Measurements from ENCODE around the gene ZNF835. TPM values are rescaled to one million over a fixed set of nuclear protein-coding genes. Genes with fewer than 3 reads are reported as not detected.

Gene ZNF835
- not detected in 2 replicates for total RNA-seq

DNA sequence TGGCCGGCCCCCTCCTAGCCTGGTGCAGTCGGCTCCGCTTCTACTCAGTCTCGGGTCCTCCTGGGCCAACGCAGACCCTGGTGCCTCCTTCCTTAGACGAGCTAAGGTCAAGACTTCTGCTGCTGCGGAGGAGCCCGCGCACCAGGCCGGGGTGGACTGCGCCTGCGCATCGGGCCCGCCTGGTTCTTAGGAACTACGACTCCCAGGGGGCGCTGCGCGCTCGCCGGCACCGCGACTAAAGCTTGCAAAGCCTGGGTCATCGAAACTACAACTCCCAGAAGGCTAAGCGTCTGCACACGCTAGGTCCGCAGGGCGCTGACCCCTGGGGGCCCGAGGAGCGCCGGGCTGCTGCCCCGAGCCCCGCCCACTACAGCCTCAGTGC, at the start of gene ZNF835:
TSS of gene ZNF835 (minus strand) at position 145 of the 382 bp plus-strand sequence. CDS start 6,559 bp downstream, outside the sequence.
- Mint-ChIP-seq H3K36me3 (ENCODE audit: low read depth) (no peaks in the 10 kb centered on the region), H3K27ac (no peak within 1 kb of the TSS), H3K4me1 (ENCODE audit: low read depth) (no peaks in the 10 kb centered on the region), H3K4me3 (peak within 1 kb of the TSS; percentile 59), H3K27me3 (ENCODE audit: insufficient read depth) (no peaks in the 10 kb centered on the region), H3K9me3 (peaks cover 53% of the 10 kb centered on the region)
- peak; percentile 25 for DNase-seq (ENCODE audit: low spot score)
- intact Hi-C loops (cut with micrococcal nuclease): no loop called here

DNA sequence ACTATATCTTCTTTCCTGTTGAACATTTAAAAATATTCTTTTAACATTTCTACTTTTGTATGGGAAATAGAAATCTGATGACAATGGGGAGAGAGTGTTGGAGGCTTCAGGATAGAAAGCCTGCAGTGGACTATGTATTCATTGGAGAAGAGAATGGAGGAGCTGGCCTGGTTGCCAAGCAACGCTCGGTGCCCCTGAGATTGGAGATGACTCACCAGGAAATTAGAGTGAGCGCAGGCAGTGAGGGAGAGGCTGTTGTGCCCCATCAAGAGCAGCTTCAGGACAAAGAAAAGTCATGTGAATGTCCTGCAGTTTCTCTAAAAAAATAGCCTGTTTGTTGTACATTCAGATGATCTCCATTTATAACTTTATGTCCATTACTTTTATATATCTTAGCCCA, 48.7 kb upstream of the ZNF835 start:
- H3K4me3 Mint-ChIP-seq: no peak overlapping the region
- H3K9me3 Mint-ChIP-seq: peaks cover 60% of the 10 kb centered on the region
- H3K36me3 Mint-ChIP-seq (ENCODE audit: low read depth): no peaks in the 10 kb centered on the region
- intact Hi-C loops (cut with micrococcal nuclease): no loop called here
- H3K4me1 Mint-ChIP-seq (ENCODE audit: low read depth): no peaks in the 10 kb centered on the region
- no peaks in the 10 kb centered on the region for H3K27me3 Mint-ChIP-seq (ENCODE audit: insufficient read depth)
- no peak for DNase-seq (ENCODE audit: low spot score)
- H3K27ac Mint-ChIP-seq: no peak overlapping the region

DNA sequence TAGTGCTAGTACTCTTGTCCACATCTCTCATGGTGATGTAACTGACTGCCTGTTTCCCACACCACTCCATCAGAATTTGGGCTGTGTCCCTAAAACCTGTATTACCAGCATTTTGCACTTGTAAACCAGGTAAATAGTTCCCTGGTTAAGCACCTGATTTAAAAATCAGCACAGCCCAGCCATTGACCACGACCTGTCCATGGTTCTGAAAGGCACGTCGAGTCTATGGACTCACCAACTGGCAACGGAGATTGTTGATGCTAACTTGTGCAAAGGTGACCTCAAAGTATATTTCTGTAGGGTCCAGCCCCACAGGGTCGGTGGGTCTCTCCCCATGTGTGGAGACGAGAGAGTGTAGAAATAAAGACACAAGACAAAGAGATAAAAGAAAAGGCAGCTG, 46.7 kb upstream of the ZNF835 start:
- Mint-ChIP-seq H3K27ac (no peak overlapping the region), H3K9me3 (peaks cover 44% of the 10 kb centered on the region), H3K4me1 (ENCODE audit: low read depth) (no peaks in the 10 kb centered on the region), H3K4me3 (no peak overlapping the region), H3K27me3 (ENCODE audit: insufficient read depth) (no peaks in the 10 kb centered on the region), H3K36me3 (ENCODE audit: low read depth) (no peaks in the 10 kb centered on the region)
- intact Hi-C loops (cut with micrococcal nuclease): no loop called here
- no peak for DNase-seq (ENCODE audit: low spot score)

DNA sequence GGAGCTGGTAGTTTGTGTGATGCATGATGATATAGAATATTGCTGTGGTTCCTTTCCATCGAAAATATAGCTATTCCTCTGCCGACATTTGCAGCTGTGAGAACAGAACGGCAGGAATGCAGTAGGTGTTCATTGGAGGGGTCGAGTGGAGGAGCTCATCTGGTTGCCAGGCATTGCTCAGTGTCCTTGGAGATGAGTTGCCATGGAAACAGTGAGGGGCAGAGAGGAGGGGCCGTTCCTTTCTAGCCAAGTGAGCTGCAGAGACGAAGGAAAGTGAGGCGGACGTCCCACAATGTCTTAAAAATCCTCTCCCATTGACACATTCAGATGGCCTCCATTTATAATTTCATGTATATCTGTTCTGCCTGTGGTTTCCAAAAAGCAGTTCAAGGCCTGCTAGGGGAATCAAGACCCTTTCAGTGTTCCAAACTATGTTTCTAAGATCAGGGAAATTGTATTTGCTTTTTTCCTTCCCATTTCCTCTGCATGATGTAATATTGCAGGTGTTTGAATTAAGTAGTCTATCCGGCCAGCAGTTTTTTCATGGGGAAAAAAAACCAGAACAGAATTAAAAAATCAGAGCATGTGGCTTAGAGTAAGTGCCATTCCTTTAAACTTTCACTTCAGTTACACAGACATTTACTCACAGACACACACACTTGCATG, 41.2 kb upstream of the ZNF835 start:
- Mint-ChIP-seq H3K9me3 (peaks cover 49% of the 10 kb centered on the region), H3K4me1 (ENCODE audit: low read depth) (no peaks in the 10 kb centered on the region), H3K27ac (no peak overlapping the region), H3K36me3 (ENCODE audit: low read depth) (no peaks in the 10 kb centered on the region), H3K4me3 (no peak overlapping the region), H3K27me3 (ENCODE audit: insufficient read depth) (no peaks in the 10 kb centered on the region)
- no peak for DNase-seq (ENCODE audit: low spot score)
- intact Hi-C loops (cut with micrococcal nuclease): no loop called here

DNA sequence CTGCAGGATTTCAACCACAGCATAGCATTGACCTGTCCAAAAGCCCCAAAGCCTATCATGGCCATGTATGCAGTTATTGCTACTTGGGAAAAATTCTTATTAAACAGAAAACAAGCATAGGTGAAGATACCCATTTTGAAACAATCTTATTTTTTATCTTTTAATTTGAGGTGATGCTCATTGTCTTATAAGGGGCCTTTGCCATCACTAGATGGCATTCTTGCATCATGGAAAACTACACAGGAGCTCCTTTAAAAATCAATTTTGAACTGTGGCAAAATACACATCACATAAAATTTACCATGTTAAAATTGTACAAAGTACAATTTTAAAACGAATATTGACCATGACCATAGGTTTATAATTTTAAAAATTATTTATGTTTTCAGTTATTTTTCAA, 38.9 kb upstream of the ZNF835 start:
- Mint-ChIP-seq H3K4me3 (no peak overlapping the region), H3K36me3 (ENCODE audit: low read depth) (no peaks in the 10 kb centered on the region), H3K4me1 (ENCODE audit: low read depth) (no peaks in the 10 kb centered on the region), H3K27me3 (ENCODE audit: insufficient read depth) (no peaks in the 10 kb centered on the region), H3K27ac (no peak overlapping the region), H3K9me3 (peaks cover 61% of the 10 kb centered on the region)
- DNase-seq (ENCODE audit: low spot score): no peak
- intact Hi-C loops (cut with micrococcal nuclease): no loop called here

DNA sequence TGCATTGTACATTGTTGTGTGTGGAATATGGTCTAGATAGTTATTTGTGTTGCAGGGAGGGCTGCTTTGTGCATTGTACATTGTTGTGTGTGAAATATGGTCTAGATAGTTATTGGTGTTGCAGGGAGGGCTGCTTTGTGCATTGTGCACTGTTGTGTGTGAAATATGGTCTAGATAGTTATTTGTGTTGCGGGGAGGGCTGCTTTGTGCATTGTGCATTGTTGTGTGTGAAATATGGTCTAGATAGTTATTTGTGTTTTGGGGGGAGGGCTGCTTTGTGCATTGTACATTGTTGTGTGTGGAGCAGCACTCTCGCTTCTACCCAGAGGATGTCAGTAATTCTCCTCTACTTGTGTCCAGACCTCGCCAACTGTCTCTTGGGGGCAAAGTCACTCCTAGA, 36.3 kb upstream of the ZNF835 start:
- no peaks in the 10 kb centered on the region for H3K27me3 Mint-ChIP-seq (ENCODE audit: insufficient read depth)
- H3K36me3 Mint-ChIP-seq (ENCODE audit: low read depth): no peaks in the 10 kb centered on the region
- H3K9me3 Mint-ChIP-seq: peaks cover 77% of the 10 kb centered on the region
- no peak overlapping the region for H3K27ac Mint-ChIP-seq
- DNase-seq (ENCODE audit: low spot score): no peak
- intact Hi-C loops (cut with micrococcal nuclease): no loop called here
- no peak overlapping the region for H3K4me3 Mint-ChIP-seq
- H3K4me1 Mint-ChIP-seq (ENCODE audit: low read depth): no peaks in the 10 kb centered on the region

DNA sequence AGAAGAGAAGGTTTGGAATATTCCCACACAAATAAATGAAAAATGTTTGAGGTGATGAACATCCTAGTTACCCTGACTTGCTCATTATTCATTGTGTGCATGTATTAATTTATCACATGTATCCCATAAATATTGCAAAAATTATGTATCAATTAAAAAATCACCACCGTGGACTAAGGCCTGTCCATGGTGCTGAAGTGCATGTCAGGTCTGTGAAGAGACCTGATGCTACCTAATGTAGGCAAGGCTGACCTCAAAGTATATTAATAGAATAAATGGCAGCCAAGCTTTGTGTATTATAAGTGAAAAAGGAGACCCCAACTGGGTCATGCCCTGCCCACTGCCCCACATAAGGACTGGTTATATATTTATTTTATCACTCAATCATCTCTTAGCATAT, 34.4 kb upstream of the ZNF835 start:
- Mint-ChIP-seq H3K27me3 (ENCODE audit: insufficient read depth) (no peaks in the 10 kb centered on the region), H3K36me3 (ENCODE audit: low read depth) (no peaks in the 10 kb centered on the region), H3K9me3 (peaks cover 70% of the 10 kb centered on the region), H3K4me1 (ENCODE audit: low read depth) (no peaks in the 10 kb centered on the region), H3K27ac (no peak overlapping the region), H3K4me3 (no peak overlapping the region)
- intact Hi-C loops (cut with micrococcal nuclease): no loop called here
- DNase-seq (ENCODE audit: low spot score): no peak

DNA sequence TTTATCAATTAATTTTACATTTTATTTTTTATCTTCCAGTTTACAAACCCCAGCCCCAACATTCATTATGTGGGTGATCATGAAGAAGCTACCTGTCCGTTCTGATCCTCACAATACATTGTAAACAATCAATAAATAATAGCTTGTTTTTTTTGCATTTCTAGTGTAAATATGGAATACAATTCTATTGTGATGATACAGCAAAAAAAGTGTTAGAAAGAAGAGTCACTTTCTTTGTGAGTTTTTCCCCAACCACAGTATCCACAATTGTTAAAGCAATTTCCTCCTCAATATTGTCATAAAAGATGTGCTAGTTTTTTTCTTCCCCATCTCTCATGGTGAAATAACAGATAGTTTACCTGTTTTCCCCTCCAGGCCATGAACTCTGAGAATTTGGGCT, 30.3 kb upstream of the ZNF835 start:
- Mint-ChIP-seq H3K36me3 (ENCODE audit: low read depth) (no peaks in the 10 kb centered on the region), H3K9me3 (peaks cover 69% of the 10 kb centered on the region), H3K27me3 (ENCODE audit: insufficient read depth) (no peaks in the 10 kb centered on the region), H3K4me3 (no peak overlapping the region), H3K27ac (no peak overlapping the region), H3K4me1 (ENCODE audit: low read depth) (no peaks in the 10 kb centered on the region)
- DNase-seq (ENCODE audit: low spot score): no peak
- intact Hi-C loops (cut with micrococcal nuclease): no loop called here

DNA sequence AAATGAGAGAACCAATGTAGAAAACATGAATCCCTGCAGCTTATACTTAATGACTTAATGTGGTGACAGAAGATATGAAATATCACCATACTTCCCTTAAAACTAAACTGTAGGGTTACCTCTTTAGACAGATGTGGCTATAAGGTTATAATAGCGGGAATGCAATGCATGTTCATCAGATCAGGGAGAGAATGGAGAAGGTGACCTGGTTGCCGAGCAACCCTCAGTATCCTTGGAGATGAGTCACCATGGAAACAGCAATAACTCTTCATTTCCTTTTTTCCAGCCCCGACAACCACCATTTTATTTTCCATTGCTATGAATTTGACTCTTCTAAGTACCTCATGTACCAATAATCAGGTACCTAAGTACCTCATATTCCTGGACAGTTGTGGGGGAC, 28.0 kb upstream of the ZNF835 start:
- H3K27ac Mint-ChIP-seq: no peak overlapping the region
- intact Hi-C loops (cut with micrococcal nuclease): no loop called here
- no peak overlapping the region for H3K4me3 Mint-ChIP-seq
- no peaks in the 10 kb centered on the region for H3K36me3 Mint-ChIP-seq (ENCODE audit: low read depth)
- H3K27me3 Mint-ChIP-seq (ENCODE audit: insufficient read depth): no peaks in the 10 kb centered on the region
- H3K4me1 Mint-ChIP-seq (ENCODE audit: low read depth): no peaks in the 10 kb centered on the region
- no peak for DNase-seq (ENCODE audit: low spot score)
- H3K9me3 Mint-ChIP-seq: peaks cover 61% of the 10 kb centered on the region

DNA sequence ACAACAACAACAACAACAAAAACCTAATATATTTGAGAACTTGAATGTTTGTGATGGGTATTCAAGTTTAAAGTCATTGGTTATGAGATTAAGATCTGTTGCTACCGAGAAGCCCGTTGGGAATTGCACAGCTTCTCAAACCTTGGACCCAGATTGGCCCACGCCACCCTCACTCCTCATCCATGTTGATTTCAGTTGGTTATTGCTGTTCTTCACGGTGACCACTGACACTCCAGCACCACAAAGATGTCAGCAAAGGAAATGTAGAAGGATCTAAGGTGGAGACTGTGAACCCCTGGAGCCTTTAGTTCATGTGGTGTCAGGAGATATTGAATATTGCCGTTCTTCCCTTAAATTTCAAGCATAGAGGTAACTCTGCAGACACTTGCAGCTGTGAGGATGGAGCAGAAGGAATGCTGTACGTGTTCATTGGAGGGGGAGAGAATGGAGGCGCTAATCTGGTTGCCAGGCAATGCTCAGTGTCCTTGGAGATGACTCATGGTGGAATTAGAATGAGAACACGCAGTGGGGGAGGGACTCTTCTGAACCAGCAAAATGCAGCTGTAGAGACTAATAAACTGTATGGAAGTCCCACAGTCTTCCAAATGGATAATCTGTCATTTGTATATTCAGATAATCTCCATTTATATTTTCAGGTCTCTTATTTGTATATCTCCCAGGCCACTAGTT, 20.8 kb upstream of the ZNF835 start:
- Mint-ChIP-seq H3K4me3 (no peak overlapping the region), H3K9me3 (peaks cover 54% of the 10 kb centered on the region), H3K4me1 (ENCODE audit: low read depth) (no peaks in the 10 kb centered on the region), H3K36me3 (ENCODE audit: low read depth) (no peaks in the 10 kb centered on the region), H3K27me3 (ENCODE audit: insufficient read depth) (no peaks in the 10 kb centered on the region), H3K27ac (no peak overlapping the region)
- intact Hi-C loops (cut with micrococcal nuclease): no loop called here
- no peak for DNase-seq (ENCODE audit: low spot score)

DNA sequence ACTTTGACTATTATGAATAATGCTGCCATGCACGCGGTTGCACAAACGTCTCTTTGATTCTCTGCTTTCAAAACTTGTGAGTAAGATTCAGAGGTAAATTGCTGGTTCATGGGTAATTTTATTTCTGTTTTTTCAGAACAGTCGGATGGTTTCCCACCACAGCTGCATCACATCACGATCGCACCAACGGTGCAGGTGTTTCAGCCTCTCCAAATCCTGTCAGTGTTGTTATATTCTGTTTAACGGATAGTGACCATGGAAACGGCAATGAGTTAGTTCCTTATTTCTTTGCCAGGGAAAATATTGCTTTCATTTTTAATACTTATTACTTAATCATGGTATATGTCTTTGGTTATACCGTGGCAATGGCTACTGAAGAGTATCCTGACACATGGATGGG, 19.1 kb upstream of the ZNF835 start:
- Mint-ChIP-seq H3K4me1 (ENCODE audit: low read depth) (no peaks in the 10 kb centered on the region), H3K9me3 (peaks cover 66% of the 10 kb centered on the region), H3K36me3 (ENCODE audit: low read depth) (no peaks in the 10 kb centered on the region), H3K27me3 (ENCODE audit: insufficient read depth) (no peaks in the 10 kb centered on the region), H3K4me3 (no peak overlapping the region), H3K27ac (no peak overlapping the region)
- intact Hi-C loops (cut with micrococcal nuclease): no loop called here
- DNase-seq (ENCODE audit: low spot score): no peak

DNA sequence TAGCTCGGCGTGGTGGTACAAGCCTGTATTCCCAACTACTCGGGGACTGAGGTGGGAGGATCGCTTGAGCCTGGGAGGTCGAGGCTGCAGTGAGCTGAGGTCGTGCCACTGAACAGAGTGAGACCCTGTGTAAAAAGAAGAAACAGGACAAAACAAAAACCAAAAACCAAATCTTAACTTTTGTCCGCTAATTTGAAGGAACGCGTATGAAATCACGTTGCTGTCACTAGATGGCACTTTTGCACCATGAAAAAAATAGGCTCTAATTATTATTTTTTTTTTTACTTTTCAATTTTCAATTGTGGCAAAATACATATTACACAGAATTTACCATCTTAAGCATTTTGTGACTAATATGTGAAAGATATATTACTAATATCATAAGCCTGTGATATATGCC, 17.6 kb upstream of the ZNF835 start:
- Mint-ChIP-seq H3K27me3 (ENCODE audit: insufficient read depth) (no peaks in the 10 kb centered on the region), H3K4me3 (no peak overlapping the region), H3K27ac (no peak overlapping the region), H3K9me3 (peaks cover 69% of the 10 kb centered on the region), H3K36me3 (ENCODE audit: low read depth) (no peaks in the 10 kb centered on the region), H3K4me1 (ENCODE audit: low read depth) (no peaks in the 10 kb centered on the region)
- intact Hi-C loops (cut with micrococcal nuclease): no loop called here
- no peak for DNase-seq (ENCODE audit: low spot score)

DNA sequence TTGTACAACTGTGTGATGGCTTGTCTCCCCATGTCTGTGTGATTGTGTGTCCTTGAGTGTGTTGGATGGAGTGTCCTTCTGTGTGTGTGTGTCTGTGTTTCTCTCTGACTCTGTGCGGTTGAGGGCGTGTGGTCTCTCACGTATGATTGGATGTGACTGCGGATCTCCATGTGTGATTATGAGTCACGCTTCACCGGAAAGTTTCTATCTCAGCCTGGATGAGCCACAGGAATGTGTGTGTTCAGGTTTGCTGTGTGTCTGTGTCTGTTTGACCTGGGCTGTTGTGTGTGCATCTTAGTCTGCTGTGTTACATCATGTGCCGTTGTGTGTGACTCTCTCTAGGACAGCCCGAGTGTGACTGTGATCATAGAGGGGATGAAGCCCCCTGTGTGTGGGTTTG, 15.5 kb upstream of the ZNF835 start:
- Mint-ChIP-seq H3K27me3 (ENCODE audit: insufficient read depth) (no peaks in the 10 kb centered on the region), H3K9me3 (peaks cover 51% of the 10 kb centered on the region), H3K27ac (no peak overlapping the region), H3K4me3 (no peak overlapping the region), H3K36me3 (ENCODE audit: low read depth) (no peaks in the 10 kb centered on the region), H3K4me1 (ENCODE audit: low read depth) (no peaks in the 10 kb centered on the region)
- intact Hi-C loops (cut with micrococcal nuclease): no loop called here
- no peak for DNase-seq (ENCODE audit: low spot score)

DNA sequence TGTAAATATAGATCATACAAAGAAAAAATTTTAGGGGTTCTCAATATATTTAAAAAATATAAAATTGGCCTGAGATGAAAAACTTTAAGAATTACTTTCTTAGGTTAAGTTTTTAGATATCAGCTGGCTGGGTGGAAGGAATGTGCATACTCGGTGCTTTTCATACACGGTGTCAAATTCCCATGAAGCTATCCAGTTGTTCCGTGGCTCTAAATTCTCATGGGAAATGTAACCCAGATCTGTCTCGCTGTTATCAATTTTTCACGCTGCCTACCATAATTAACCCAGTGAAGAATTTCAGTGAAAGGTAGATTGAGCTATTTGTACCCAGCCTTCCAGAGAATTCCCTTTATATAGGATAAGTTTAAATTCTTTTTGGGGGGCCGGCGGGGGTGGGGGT, 11.6 kb upstream of the ZNF835 start:
- Mint-ChIP-seq H3K36me3 (ENCODE audit: low read depth) (no peaks in the 10 kb centered on the region), H3K4me3 (no peak overlapping the region), H3K9me3 (peaks cover 50% of the 10 kb centered on the region), H3K27ac (no peak overlapping the region), H3K4me1 (ENCODE audit: low read depth) (no peaks in the 10 kb centered on the region), H3K27me3 (ENCODE audit: insufficient read depth) (no peaks in the 10 kb centered on the region)
- intact Hi-C loops (cut with micrococcal nuclease): no loop called here
- DNase-seq (ENCODE audit: low spot score): no peak
